GM19238 (cell line): ENCODE measurements around the gene AQP5.

ENCODE experiments used
- DNase-seq: peaks from one replicate; pipeline ENCODE4 v3.0.0; 2011; ENCODE audit warnings: low spot score; ENCODE audit not compliant: insufficient read length

Gene AQP5

DNA sequence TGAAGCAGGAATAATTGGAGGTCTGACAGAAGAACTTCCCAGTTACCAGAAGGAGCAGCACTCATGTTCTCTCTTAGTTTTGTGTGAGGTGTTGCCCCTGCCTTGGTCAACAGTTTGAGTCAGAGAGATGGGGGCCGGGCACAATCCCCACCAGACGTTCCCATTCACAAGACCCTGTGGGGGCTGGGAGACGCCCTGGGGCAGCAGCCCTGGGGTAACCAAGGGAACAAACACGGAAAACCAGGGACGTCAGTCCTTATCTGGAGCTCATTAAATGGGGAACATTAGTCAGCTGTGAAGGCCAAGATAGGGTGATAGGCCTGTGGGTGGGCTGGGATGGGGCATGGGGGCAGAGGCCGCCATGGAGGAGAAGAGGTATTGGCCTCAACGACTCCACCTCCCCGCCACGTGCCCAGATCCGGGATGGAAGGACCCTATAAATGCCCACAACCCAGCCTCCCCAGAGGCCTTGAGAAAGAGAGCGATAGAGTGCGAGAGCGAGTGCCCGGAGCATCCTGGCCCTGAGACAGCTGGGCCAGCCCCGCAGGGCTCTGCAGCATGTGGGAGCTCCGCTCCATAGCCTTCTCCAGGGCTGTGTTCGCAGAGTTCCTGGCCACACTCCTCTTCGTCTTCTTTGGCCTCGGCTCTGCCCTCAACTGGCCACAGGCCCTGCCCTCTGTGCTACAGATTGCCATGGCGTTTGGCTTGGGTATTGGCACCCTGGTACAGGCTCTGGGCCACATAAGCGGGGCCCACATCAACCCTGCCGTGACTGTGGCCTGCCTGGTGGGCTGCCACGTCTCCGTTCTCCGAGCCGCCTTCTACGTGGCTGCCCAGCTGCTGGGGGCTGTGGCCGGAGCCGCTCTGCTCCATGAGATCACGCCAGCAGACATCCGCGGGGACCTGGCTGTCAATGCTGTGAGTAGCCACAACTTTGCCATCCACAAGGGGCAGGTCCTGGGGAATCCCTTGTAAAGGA, 11.1 kb upstream of the AQP5 start, which contains the start of gene AQP2:
AQP2 (plus strand) TSS at position 465 of the 979 bp plus-strand sequence; CDS start at position 559, 94 bp downstream.
- no peak for DNase-seq

DNA sequence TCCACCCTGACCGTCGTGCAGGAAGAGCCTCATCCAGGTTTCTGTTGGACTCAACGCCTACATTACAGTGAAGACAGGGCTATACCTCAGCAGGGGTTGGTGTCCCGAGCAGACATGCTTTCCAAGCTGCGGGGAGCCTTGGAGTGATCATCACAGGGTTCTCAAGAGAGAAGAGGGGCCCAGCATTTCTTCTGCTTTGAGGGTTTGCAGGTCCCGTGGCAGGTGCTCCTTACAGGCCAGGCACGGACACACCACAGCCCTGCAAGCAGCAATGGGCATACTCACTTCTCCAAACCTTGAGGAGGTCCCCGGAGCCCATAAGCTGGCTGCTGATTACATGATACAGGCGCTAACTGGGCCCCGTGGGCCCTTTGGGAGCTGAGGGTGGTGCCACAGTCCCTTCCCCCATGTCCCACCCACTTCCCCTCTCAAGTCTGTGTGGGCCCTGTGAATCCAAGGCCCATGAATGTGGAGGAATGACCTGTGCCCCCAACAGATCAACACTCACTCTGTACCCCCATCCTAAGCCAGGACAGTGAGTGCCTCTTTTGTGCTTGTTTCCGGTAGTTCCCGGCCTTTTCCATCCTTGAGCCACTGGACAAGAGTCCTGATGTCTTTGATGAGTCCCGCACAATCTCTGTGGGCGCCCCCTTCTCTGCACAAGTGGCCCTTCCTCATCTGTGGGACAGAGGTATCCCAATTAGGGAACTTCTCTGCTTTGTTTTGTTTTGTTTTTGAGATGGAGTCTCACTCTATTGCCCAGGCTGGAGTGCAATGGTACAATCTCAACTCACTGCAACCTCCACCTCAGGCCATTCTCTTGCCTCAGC, 10.0 kb upstream of the AQP5 start:
- DNase-seq = no peak

- DNase-seq = no peak
These were observed 9.1 kb upstream of the AQP5 start for GRCh38 chr12:49952391-49953055.

DNA sequence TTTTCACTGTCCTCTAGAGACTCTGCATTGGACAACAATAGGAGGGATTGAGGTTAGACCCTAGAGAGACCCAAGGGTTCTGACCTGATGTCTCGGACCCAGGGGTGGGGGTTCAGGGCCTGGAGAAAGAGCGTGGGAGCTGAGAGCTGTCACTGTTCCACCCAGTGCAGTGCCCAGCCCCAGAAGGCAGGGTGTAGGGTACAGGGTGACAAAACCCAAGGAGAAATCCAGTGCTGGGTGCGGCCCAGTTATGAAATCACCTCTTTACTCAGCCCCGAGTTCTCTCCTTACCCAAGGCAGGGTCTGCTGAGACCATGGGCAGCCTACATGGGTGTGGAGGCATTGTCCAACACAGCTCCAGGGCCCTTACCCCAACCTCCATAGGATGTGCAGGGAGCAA, 8.5 kb upstream of the AQP5 start:
- no peak for DNase-seq

GRCh38 chr12:49953961-49954846, 7.5 kb upstream of the AQP5 start:
- no peak for DNase-seq

- DNase-seq = no peak
These were observed 6.5 kb upstream of the AQP5 start for GRCh38 chr12:49954863-49955830.

- no peak for DNase-seq
These were observed 5.6 kb upstream of the AQP5 start for GRCh38 chr12:49955899-49956662.

DNA sequence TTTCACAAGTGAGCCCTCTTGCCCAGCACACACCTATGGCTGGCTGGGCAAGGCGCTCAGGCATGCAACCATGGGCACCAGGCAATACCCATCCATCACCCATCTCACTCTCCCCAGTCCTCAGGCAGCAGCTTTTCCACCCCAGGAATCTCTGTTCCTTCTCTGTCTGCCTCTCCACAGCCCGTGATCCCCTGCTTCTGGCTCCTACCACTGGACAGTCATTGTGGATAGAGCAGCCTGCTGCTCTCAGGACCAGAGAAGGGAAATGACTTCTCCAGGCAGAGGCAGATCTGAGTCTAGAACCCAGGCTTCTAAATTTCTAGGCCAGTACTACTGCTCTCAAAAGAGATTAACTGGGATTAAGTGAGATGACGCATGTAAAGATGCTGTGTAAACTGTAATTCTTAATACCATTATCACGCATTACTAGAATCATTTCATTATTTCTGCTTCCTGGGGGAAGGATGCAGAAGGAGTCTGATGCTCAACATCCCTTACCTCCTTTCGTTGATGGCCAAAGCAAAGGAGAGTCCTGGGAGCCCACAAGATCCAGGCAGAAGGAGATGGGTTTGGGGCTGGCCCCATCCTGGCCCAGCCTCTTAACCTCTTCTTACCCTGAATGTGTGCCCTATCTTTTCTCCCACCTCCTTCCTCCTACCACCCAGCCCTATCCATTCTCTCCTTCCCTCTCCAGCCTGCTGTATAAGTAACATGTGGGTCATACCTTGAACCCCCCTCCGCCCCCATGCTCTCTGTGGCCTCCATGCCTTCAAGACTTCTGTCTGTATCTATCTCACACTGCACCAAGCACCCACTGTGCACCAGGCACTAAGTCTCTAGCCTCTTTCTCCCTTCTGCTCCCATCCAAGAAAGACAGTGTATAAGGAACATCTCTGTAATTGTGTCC, 4.8 kb upstream of the AQP5 start:
- DNase-seq = no peak

DNA sequence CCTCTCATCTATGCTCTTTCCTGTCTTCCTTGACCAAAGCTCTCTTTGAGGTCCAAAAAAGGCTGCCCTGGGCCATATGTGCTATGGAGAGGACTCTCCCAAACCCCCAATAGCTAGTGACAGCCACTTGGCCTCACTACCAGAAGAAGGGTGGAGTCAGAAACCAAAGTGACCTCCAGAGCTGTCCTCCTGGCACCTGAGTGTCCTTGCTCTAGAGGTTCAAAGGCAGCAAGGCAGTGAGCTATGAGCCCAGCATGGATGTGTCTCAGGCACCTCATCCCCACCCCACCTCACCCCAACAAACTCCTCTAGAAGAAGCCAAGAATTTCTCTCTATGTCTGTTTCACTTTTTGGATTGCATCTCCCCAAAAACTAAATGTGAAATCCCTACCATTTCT, 4.1 kb upstream of the AQP5 start:
- no peak for DNase-seq

DNA sequence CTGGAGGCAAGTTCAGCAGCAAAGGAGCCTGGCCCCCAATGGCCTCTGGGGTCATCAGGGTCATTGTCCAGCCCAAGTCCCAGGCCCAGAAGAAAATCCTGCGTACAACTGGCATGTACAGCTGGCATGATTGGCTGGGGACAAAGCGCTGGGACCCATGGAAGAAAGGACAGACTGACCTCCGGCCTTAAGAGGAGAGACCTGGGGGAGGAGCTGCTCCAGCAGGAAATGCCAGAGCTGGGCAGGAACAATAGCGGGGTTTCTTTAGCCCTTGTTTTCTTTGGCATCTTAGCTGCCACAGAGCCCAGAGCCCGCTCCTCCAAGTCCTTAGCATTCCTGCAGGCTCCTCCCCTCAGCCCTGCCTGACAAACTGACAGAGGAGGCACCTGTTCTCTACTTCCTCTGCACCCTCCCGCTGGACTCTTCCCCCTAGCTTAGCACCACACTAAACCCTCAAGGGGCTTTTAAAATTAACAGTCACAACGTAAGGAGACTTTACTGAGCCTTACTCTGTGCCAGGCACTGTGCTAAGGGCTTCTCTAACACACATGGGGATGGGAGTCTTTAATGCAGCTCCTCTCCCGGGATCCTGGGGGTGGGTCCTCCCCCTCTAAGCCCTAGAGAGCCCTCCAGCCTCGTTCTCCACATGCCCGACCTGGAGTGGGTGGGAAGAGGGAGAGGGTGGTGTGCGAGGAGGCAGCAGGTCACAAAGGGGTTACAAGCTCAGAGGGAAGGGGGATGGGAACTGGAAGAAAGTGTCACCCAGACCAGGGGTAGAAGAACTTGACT, 1.8 kb upstream of the AQP5 start:
- no peak for DNase-seq

DNA sequence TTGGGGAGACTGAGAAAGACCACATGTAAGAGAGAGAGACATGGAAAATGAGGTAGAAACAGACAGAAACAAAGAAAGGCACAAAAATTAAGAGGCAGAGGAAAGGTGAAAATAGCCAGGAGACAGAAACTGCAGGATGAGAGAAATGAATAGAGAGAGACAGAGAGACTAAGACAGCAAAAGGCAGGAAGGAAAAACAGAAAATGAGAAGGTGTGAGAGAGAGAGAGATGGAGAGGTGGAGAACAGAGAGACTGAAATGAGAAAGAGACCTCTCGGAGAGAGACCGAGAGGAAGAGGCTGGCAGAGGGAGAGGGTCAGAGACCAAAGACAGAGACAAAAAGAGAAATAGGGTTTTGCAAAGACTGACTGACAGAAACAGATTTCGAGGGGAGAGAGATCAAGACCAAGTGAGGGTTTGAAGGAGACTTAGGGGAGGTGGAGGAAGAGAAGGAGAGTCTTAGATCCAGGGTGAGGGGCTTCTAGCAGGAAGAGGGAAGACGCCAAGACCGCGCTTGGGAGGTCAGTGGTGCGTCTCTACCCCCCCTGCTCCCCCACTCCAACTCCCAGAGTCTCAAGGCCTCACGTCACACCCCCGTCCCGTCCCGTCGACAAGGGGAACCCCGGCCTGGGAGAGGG, 1.1 kb upstream of the AQP5 start:
- DNase-seq = no peak

DNA sequence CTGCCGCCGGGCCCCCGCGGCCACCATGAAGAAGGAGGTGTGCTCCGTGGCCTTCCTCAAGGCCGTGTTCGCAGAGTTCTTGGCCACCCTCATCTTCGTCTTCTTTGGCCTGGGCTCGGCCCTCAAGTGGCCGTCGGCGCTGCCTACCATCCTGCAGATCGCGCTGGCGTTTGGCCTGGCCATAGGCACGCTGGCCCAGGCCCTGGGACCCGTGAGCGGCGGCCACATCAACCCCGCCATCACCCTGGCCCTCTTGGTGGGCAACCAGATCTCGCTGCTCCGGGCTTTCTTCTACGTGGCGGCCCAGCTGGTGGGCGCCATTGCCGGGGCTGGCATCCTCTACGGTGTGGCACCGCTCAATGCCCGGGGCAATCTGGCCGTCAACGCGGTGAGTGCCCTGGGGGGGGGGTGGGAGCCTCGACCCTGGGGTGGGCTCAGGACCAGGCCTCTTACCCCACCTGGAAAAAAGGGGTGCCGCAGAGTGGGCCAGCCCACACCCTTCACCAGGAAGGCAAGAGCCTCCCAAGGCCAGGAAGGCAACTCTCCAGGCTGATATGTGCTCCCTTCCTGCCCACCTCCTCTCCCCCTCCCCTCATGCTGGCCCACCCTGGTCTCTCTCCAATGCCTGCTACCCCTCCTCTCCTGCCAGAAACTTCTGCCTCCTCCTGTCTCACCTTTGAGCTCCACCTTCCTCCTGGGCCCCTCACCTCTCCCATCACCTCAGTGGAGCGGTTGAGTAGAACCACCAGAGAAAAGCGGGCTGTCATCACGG, 507 bp downstream of the AQP5 start:
- no peak for DNase-seq

GRCh38 chr12:49962861-49963765, 1.4 kb downstream of the AQP5 start:
- no peak for DNase-seq

DNA sequence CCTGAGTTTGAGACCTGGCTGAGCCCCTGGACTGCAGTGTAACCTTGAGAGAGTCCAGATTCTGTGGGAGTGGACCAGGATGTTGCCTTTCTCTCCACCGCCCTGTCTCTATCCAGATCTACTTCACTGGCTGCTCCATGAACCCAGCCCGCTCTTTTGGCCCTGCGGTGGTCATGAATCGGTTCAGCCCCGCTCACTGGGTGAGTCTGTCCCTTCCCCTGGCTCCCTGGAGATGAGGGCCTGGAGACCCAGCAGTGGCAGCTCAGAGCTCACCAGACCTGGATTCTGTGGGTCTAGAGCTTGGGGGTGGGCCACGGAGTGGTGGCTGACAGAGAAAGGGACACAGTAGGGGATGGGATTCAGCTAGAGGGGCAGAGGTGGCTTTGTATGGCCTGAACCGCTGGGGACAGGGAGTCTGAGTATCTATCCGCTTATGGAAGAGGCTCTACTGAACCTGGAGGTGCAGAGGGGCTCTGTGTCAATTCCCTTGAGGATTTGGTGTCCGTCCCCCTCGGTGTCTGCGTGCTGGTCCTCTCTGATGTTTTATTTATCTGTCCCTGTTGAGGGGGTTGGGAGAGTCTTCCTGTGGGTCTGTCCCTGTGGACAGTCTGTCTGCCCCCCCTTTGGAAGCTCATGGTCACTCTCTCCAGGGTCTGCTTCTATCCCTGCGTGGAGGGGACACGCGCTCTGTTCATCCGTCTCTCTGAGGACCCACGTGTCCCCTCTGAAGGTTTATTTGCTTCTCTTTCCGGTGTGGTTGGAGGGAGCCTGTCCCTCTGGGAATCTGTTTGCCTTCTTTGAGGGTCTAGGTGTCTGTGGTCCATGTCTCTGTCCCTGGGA, 2.5 kb downstream of the AQP5 start:
- no peak for DNase-seq
